HG03025 (cell line): ENCODE measurements around the gene C19orf18.
A peak's percentile ranks its signal among the peaks of the same experiment; 100 is the strongest.
"Not testable (repeated sequence)": the region's sequence is repeated elsewhere in the genome, so short reads cannot be mapped to it uniquely, and the experiment has no call there.

ENCODE experiments used
- ATAC-seq: cut with Tn5 transposase; IDR thresholded peaks from one replicate; pipeline ENCODE4 v1.9.1; 2021; ENCODE audit warnings: mild to moderate bottlenecking, moderate library complexity; ENCODE audit not compliant: unreplicated experiment, low FRiP score

C19orf18 gene

DNA sequence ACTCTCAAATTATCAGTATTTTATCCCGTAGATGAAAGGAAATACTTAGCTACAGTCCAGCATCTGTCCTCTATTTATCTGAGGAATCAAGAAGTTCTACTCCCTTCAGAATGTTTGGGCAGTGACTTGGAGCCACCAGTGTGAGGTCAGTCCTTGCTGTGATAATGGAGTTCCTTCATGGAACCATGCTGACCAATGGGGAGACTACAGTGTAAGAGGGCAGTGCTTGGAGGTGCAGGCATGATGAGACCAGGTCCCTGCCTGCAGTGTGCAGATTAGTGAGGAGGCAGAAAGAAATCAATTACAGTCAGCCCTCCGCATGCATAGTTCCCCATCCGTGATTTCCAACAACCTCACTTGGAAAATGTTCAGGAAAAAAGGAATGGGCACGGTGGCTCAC lies at the start of gene C19orf18:
Gene C19orf18 (minus strand): TSS at position 101 of the 400 bp plus-strand sequence. CDS start 102 bp downstream, outside the sequence.
- ATAC-seq, result no peak

DNA sequence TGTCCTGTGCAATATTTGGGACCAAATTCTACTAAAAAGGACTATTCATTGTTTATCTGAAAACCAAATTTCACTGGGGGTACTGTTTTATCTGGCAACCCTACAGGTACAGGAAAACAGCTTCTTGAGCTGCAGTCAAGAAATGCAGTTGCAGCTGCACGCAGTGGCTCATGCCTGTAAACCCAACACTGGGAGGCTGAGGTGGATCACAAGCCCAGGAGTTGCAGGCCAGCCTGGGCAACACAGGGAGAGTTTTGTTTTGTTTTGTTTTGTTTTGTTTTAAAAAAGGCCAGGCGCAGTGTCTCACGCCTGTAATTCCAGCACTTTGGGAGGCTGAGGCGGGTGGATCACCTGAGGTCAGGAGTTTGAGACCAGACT lies 47.9 kb upstream of the C19orf18 start:
- ATAC-seq, result no peak

DNA sequence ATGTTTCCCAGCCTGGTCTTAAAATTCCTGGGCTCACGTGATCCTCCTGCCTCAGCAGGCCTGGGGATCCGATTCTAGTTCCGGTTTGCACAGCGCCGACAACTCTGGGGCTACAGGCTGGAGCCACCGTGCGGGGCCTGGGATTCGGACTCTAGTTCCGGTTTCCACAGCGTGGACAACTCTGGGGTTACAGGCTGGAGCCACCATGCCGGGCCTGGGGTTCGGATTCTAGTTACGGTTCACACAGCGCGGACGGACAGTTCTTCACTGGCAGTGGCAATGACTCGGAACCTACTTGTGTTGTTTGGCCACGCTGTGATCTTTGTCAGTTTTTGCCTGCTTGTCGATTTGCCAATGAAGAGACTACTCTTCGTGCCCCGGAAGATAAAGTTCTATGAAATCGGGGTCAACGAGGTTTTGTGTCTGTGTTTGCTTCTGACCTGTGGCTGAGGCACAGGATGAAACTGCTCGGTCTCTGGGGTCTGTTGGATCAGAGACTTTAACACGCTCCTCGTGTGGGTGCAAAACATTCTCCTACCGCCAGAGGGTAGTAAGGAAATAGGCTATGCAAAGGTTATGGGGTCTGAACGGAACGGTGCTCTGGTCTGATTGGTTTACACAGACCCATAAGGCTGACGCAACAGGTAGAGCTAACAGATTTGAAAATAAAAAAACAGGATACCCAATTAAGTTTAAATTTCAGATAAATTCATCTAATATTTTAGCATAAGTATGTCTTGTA lies 47.4 kb upstream of the C19orf18 start:
- no peak for ATAC-seq

DNA sequence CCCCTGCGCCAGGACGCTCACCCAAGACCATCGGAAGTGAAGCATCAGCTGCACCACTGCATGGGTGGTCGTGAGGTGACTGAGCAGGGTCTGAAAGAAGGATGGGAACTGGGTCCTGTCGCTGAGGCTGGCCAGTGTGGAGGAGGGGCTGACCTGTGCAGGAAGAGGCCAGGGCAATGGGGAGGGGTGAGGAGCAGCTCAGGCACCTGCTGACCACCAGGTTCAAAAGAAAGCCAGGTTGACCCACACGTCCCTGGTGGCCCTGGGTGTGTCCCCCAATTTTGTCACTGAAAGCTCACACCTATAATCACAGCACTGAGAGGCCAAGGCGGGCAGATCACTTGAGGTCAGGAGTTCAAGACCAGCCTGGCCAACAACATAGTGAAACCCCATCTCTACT lies 45.8 kb upstream of the C19orf18 start:
- ATAC-seq, result no peak

DNA sequence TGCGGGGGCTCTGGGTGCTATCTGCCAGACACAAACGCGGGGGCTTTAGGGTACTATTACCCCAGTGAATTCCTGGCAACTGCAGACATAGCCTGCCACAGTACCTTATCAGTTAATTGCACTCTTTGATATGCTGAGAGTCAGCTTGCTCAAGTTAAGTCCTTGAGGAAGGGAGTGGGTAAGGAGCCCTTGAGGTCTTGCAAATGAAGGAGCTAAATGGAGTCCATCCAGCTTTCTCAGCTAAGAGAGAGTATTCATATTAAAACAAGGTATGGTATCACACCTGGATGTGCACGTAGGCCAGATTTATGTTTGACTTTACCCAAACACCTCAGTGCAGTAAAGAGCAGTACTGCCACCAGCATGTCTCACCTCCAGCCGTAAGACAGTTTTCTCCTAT lies 39.8 kb upstream of the C19orf18 start:
- no peak for ATAC-seq

DNA sequence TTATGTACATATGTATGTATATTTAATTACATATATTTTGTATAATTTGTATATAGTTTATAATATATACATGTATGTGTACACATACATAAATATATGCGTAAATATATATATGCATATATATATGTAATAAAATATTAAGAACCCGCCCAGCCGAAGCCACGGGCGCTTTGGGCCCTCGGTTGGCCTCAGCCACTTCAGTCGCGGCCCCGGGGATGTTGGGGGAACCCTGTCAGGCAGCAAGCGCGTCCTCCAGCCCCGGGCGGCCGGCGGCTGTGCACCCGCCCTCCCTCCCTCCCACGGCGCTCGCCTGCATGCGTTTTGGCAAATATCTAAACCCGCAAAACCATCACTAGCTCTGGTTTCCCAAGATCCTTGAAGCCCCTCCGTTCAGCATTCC lies 36.2 kb upstream of the C19orf18 start:
- ATAC-seq, result no peak

DNA sequence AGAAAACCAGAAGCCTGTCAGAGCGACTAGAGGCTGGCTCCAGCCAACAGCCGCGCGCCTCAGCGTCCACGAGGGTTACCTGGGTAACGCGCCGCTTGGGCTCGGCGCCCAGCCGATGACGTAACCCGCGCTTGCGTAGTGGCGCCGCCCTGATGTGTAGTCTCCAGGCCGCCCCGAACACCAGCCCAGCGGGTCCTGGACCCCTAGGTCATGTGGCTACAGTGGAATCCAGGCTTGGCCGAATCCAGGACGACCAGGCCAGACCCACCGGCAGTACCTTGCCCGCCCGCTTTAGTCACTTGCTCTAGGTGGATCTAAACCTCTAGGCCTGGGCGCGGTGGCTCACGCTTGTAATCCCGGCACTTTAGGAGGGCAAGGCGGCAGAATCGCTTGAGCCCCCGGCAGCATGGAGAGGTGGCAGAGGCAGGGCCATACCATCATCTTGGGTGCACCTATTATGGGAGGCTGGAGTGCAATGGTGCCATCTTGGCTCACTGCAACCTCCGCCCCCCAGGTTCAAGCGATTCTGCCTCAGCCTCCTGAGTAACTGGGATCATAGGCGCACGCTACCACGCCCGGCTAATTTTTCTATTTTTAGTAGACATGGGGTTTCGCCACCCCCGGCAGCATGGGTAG lies 35.5 kb upstream of the C19orf18 start:
- ATAC-seq, result no peak

DNA sequence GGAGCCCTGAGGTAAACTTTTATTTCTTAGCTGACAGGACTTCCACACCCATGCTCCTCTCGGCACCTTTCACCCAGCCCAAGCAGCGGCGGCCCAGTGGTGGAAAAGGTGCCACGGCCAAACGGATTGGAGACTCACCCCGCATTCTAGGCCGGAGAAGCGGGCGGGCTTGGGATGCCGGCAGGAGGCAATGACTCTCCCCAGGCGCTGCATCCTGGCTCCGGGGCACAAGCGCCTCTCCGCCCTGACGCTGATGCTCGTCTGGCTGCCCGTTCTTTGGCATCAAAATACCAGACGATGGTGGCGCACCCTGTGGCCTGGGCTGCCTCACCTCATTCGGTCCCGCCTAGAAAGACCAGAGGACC lies 34.9 kb upstream of the C19orf18 start:
- ATAC-seq, result no peak

DNA sequence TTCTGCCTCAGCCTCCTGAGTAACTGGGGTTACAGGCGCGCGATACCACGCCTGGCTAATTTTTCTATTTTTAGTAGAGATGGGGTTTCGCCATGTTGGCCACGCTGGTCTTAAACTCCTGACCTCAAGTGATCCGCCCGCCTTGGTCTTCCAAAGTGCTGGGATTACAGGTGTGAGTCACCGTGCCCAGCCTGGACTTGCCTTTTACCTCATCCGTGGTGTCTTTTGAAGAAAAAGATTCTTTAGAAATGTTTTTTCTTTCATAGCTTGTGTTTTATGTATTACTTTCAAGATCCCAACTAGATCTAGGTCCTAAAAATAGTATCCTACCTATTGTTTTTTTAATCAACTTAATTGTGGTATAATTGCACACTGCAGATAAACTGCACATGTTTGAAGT lies 34.5 kb upstream of the C19orf18 start:
- not testable (repeated sequence) for ATAC-seq

DNA sequence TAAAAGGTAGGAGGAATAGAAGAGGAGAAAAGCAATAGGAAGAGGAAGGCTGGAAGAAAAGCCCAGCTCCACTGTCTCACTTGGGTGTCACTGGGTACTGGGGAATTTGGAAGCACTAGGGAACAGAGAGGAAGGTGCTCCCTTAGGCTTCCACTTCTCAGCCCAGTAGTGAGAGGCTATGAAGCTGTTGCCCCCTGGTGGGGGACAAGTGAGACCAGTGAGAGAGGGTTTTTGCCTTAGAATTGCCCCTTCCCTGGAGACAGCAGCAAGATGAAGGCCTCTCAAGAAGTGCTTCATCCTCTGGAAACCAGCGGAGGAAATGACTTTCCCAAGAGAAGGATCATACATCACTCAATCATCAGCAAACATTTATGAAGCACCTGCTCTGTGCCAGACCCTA lies 33.0 kb upstream of the C19orf18 start:
- no peak for ATAC-seq

DNA sequence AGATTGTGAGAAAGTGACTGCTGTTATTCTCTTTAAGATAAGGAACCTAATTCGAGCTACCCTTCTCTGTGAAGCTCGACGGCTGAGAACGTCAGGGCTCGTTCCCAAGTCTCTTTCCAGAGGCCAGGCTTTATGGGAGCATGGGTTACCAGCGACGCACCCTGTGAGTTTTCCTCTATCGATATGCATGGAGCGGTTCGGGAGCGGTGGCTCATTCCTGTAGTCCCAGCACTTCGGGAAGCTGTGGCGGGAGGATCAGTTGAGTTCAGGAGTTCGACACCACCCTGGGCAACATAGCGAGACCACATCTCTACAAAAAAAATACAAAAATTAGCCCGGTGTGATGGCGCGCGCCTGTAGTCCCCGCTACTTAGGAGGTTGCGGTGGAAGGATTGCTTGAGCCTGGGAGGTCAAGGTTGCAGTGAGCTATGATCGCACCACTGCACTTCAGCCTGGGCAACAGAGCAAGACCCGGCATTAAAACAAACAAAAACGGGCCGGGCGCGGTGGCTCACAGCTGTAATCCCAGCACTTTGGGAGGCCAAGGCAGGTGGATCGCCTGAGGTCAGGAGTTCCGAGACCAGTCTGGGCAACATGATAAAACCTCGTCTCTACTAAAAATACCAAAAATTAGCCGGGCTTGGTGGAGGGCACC lies 29.0 kb upstream of the C19orf18 start:
- ATAC-seq, result no peak

DNA sequence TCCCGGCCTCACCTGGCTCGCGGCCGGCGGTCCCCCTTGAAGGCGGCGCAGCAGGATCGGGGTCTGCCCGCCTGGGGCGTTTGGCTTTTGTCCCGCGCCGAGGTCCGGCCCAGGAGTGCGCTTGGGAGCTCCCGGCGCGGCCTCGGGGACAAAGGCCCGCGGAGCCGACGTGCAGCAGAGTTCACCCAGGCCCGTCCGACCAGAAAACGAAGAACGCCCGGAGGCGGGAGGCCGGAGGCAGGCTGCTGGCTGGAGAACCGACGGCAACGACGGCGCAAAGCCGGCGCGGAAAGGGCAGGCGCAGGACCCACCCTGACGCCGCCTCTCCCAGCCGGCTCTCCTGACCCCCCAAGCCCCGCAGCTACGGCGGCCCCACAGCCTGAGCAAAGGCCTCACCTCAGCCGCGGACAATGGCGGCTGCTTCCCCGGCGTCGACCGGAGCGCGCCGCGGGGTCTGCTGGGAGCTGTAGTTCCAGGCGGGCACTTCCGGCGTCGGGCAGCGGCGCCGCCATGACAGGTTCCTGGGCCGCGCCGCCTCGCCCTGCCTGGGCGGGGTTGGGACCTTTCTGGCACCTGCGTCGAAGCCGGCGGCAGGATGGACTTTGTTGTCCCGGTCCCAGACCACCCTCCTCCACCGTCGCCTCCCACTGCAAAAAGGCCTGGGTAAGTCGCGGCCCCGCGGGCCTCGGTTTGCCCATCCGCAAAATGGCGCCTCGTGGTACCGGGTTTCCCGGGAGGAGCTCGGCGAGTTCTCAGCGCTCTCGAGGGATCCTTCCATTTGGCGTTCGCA lies 28.2 kb upstream of the C19orf18 start, which contains the start of gene ZNF606:
Gene ZNF606 (minus strand): TSS at position 437 of the 790 bp plus-strand sequence. CDS start 1,501 bp downstream, outside the sequence.
- peak; percentile 91 for ATAC-seq

DNA sequence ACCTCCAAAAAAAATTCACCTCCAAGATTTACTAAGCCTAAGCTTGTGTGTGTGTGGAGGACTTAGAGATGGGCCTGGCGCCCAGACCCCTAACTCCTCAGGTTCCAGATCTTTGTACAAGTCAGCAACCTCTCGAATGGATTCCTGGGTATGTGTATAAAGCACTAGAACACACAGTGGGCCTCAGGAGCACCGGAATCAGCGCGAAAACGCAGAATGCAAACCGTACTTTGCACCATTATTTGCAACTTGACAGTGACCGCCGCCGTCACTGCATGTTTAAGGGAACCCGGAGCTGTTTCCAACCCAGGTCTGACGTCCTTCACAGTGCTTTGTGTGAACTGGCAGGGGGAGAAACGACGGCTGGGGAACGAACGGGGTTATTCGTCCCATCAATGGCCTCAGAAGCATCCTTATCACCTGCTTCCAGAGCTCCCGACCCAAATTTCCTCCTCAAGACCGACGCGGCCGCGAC lies 27.6 kb upstream of the C19orf18 start:
- no peak for ATAC-seq

DNA sequence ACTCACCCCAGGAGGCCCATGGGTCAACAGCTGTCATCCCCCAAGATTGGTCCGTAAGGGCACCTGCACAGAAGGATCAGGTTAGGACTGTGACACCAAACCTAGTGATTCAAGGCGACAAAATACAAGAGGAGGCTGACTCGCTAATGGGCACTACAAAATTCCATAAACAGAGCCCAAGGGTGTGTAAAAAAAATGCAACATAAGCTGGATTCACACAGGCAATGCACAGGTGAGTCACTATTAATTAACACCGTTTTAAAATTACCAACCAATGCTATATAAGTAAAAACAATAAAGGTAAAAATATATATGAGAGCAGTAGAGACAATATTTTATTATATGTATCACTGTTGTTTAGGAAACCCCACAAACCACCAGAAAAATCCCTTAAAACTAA lies 26.3 kb upstream of the C19orf18 start:
- ATAC-seq, result no peak

DNA sequence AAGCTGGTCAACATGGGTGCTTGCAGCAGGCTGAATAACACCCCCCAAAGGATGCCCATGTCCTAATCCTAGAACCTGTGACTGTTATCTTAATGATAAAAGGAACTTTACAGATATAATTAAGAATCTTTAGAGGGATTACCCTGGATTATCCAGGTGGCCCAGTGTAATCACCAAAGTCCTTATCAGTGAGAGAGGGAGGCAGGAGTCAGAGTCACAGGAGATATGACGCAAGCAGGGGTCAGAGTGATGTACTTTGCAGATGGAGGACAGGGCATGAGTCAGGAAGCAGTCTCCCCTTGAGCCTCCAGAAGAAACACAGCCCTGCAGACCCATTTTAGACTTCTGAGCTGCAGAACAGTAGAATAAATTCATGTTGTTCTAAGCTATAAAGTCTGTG lies 18.5 kb upstream of the C19orf18 start:
- no peak for ATAC-seq

DNA sequence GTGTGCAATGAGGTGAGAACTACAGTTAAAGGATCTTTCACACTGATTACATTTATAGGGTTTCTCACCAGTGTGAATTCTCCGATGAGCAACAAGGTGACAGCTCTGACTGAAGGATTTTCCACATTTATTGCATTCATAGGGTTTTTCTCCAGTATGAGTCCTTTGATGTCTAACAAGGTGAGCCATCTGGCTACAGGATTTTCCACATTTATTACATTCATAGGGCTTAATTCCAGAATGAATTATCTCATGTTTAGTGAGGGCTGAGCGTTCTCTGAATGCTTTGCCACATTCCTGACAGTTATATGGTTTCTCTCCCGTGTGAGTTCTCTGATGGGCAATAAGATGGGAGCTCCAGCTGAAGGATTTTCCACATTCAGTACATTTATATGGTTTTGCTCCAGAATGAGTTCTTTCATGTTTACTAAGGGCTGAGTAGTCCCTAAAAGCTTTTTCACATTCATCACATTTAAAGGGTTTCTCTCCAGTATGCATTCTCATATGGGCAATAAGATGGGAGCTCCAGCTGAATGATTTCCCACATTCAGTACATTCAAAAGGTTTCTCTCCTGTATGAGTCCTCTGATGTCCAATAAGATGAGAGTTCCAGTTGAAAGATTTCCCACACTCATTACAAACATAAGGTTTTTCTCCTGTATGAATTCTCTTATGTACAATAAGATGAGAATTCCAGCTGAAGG lies 4.4 kb upstream of the C19orf18 start:
- no peak for ATAC-seq

DNA sequence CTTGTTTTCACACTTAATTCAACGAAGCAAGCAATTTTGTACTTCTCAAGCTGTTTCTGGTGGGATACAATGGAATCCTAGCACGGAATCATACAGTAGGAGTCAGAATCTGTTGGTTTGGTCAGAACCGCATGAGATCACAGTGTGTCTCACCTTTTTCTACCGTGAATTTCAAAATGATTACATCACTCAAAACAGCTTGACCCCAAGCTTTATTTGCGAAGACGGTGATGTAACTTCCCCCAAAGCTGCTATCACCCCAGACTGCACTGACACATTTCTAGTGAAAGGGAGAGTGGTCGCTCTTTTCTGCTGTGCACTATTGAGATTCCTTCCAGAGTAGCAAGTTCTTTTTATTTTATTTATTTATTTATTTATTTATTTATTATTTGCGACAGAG lies 9.6 kb downstream of the C19orf18 start:
- no peak for ATAC-seq

DNA sequence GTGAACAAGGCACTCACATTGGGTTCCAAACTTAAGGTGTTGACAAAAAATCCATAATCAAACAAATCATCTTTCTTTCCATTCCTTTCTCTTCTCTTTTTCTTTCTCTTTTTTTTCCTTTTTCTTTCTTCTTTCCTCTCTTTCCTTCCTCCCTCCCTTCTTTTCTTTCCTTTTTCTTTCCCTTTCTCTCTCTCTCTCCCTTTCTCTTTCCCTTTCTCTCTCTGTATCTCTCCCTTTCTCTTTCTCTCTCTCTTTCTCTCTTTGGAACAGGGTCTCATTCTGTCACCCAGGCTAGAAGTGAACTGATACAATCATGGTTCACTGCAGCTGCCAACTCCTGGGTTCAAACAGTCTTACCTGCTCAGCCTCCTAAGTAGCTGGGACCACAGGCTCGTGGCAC lies 12.5 kb downstream of the C19orf18 start:
- ATAC-seq, result no peak

DNA sequence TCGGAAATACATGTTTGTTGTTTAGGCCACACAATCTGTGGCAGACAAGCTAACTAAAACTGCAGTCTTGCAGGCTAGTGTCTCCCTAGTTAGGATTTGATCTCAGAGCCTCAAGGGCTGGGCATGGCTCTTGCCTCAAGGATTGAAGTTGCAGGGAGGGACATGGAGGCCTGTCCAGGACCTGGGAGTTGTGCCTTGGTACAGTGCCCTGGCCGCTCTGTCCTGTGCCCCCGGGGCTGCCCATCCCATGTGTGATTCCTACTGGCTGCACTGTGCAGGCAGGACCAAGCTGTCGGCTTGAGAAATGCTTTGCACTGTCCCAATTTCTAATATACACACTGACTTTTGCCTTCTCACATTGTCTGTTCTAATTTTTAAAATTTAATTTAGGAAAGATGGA lies 19.3 kb downstream of the C19orf18 start:
- no peak for ATAC-seq

DNA sequence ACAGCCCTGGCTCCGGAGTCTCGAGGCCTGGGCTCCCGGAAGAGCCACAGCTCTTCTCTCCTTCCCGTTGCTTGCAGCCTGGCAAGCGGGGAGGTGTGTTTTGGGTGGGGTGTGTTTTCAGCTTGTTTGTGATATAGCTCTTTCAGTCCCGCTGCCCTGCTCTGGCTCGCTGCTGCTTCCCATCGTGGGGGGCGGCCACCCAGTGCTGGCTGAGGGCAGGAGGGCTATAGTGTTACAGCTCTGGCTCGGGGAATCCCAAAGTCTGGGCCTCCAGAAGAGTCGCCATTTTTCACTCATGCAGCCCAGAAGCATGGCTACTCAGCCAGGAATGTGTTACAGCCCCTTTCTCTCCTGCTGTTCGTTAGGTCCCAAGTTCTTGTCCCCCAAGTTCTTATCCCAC lies 24.6 kb downstream of the C19orf18 start:
- no peak for ATAC-seq
